Loucy (cell line): ENCODE data around the gene P4HB.

Source experiments
- EZH2phosphoT487 ChIP-seq: fragments of 200-600 bp; IDR thresholded peaks from 2 replicates; pipeline ENCODE4 v1.6.1; 2018; ENCODE audit warnings: antibody characterized with exemption, mild to moderate bottlenecking, moderate library complexity, borderline replicate concordance
- TF ChIP-seq, protein P1 (sequence below): fragments of 200-600 bp; sonication (generic); conservative IDR thresholded peaks from 2 replicates; pipeline ENCODE4 v1.5.1; 2014; ENCODE audit warnings: mild to moderate bottlenecking, antibody characterized with exemption, low read length

DNA sequence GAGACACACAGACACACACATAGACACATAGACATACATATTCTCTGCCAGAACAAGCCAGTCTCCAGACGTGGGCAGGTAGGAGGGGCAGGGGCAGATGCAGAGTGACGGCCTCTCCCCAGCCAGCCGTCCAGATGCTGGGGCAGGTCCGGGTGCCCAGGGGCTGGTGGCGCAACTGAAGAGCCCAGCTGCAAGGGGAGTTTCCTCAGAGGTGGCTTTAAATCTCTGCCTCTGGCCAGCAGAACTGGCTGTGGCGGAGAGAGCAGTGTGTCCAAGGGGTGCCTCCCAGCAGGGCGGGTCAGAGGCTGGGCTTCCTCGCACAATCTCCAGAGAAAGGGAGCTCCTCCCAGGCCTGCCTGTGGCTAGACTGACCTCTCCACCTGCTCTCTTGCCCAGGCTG lies 65.8 kb downstream of the P4HB start:
- TF ChIP-seq, protein P1, sequence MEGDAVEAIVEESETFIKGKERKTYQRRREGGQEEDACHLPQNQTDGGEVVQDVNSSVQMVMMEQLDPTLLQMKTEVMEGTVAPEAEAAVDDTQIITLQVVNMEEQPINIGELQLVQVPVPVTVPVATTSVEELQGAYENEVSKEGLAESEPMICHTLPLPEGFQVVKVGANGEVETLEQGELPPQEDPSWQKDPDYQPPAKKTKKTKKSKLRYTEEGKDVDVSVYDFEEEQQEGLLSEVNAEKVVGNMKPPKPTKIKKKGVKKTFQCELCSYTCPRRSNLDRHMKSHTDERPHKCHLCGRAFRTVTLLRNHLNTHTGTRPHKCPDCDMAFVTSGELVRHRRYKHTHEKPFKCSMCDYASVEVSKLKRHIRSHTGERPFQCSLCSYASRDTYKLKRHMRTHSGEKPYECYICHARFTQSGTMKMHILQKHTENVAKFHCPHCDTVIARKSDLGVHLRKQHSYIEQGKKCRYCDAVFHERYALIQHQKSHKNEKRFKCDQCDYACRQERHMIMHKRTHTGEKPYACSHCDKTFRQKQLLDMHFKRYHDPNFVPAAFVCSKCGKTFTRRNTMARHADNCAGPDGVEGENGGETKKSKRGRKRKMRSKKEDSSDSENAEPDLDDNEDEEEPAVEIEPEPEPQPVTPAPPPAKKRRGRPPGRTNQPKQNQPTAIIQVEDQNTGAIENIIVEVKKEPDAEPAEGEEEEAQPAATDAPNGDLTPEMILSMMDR, result no peak
- no peak for TF ChIP-seq EZH2phosphoT487
